ENCODE measurements around the gene WDR89. TPM values are rescaled to one million over a fixed set of nuclear protein-coding genes. Genes with fewer than 3 reads are reported as not detected.

WDR89 gene
- total and polyA plus RNA-seq, 8 donors, result 4.0 to 11.0 (median 6.1) TPM

- Histone ChIP-seq H3K4me3 (no peak overlapping the region), H3K27ac (no peak overlapping the region), H3K9me3 (peaks cover 0 to 4% (median 0%) of the 10 kb centered on the region in 4 donors), H3K36me3 (no peaks in the 10 kb centered on the region), H3K27me3 (no peaks in the 10 kb centered on the region), H3K4me1 (no peaks in the 10 kb centered on the region)
- DNase-seq (no peak), FAIRE-seq (no peak), ATAC-seq (no peak)
- WGBS, 2 donors, result 91 to 93% methylated on average over 10 of the region's 10 CpGs
- TF ChIP-seq CTCF (IDR thresholded peaks at IDR 0.05), result no peak
- intact Hi-C loops (cut with DNase I), result no loop called here
Observed at GRCh38 chr14:63605041-63605532, 36.6 kb downstream of the WDR89 start.

- H3K27ac ChIP-seq, result no peak overlapping the region
- 84% methylated on average over 5 of the region's 5 CpGs for whole genome bisulfite sequencing, 2 donors
- no peak for ATAC-seq
- H3K36me3 ChIP-seq, result peaks cover 0 to 2% (median 0%) of the 10 kb centered on the region in 3 donors
- intact Hi-C loops (cut with DNase I), result no loop called here
- no peak overlapping the region for H3K4me3 ChIP-seq
- FAIRE-seq, result no peak
- peaks cover 0 to 4% (median 0%) of the 10 kb centered on the region in 4 donors for H3K9me3 ChIP-seq
- DNase-seq, result no peak
- TF ChIP-seq CTCF (IDR thresholded peaks at IDR 0.05), result no peak
- no peaks in the 10 kb centered on the region for H3K27me3 ChIP-seq
- no peaks in the 10 kb centered on the region for H3K4me1 ChIP-seq
Observed at GRCh38 chr14:63604626-63605025, 37.0 kb downstream of the WDR89 start.

DNA sequence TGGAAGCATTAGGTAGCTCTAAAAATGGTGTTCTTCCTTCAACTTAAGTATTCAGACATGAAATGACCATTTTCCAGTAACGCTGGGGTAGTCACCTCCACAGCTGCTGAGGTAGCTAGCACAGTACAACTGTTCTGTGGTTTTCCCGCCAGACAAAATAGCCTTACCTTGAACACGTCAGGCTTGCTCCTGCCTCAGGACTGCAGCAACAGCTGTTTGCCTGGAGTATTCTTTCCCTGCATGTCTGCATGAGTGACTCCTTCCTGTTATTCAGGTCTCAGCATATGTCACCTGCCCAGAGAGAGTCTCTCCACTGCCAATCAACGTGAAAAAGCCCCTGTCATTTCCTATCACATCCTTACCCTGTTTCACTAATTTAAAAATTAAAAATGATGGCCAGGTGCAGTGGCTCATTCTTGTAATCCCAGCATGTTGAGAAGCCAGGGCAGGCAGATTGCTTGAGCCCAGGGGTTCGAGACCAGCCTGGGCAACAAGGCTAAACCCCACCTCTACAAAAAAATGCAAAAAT, 37.9 kb downstream of the WDR89 start:
- Histone ChIP-seq H3K36me3 (peaks cover 0 to 10% (median 0%) of the 10 kb centered on the region in 3 donors), H3K4me1 (no peaks in the 10 kb centered on the region), H3K27ac (no peak overlapping the region), H3K27me3 (no peaks in the 10 kb centered on the region), H3K4me3 (no peak overlapping the region), H3K9me3 (peaks cover 0 to 4% (median 0%) of the 10 kb centered on the region in 4 donors)
- no peak for TF ChIP-seq CTCF (IDR thresholded peaks at IDR 0.05)
- intact Hi-C loops (cut with DNase I), result no loop called here
- 77 to 81% methylated on average over 5 of the region's 5 CpGs for WGBS, 2 donors
- ATAC-seq (peak in 3 of 4 donors; percentile 44 to 79 (median 65)), FAIRE-seq (no peak), DNase-seq (no peak)

- TF ChIP-seq CTCF (IDR thresholded peaks at IDR 0.05), result no peak
- intact Hi-C loops (cut with DNase I), result no loop called here
- Histone ChIP-seq H3K36me3 (peaks cover 0 to 17% (median 0%) of the 10 kb centered on the region in 3 donors), H3K27me3 (no peaks in the 10 kb centered on the region), H3K9me3 (no peaks in the 10 kb centered on the region), H3K4me1 (no peaks in the 10 kb centered on the region), H3K4me3 (no peak overlapping the region), H3K27ac (no peak overlapping the region)
- 91 to 95% methylated on average over 4 of the region's 4 CpGs for WGBS, 2 donors
- ATAC-seq (no peak), FAIRE-seq (no peak), DNase-seq (no peak)
Observed at GRCh38 chr14:63598807-63599206, 42.9 kb downstream of the WDR89 start.

- Histone ChIP-seq H3K27ac (no peak overlapping the region), H3K27me3 (no peaks in the 10 kb centered on the region), H3K36me3 (peaks cover 0 to 17% (median 0%) of the 10 kb centered on the region in 3 donors), H3K4me1 (no peaks in the 10 kb centered on the region), H3K9me3 (no peaks in the 10 kb centered on the region), H3K4me3 (no peak overlapping the region)
- FAIRE-seq (no peak), DNase-seq (no peak), ATAC-seq (no peak)
- TF ChIP-seq CTCF (IDR thresholded peaks at IDR 0.05), result no peak
- WGBS, 2 donors, result 97 to 100% methylated on average over 4 of the region's 4 CpGs
- intact Hi-C loops (cut with DNase I), result no loop called here
Observed at GRCh38 chr14:63596998-63597658, 44.5 kb downstream of the WDR89 start.

All from pancreas (tissue), 10 donors.